PC-3 (cell line): ENCODE measurements around the gene MINDY3. TPM values are rescaled to one million over a fixed set of nuclear protein-coding genes. Genes with fewer than 3 reads are reported as not detected.

Experiments
- ATAC-seq: fragments of 200-7000 bp; cut with Tn5 transposase; 2 replicates; pipeline ENCODE4 v1.9.1; 2020; ENCODE audit warnings: mild to moderate bottlenecking, moderate library complexity
- BruUV-seq: library from RNA; stranded (reverse); fragments of 400-500 nt; replicated peaks from 2 replicates; lab custom pipeline; 2021; lab: Mats Ljungman, UMichigan
- CTCF ChIA-PET: fragments of 300-600 bp; sonication (Branson Sonifier 250); formaldehyde crosslinking; loops from one replicate; lab custom pipeline; 2022; ENCODE audit warnings: antibody characterized with exemption; lab: Charles Lee
- POLR2A ChIA-PET: fragments of 300-600 bp; sonication (Branson Sonifier 250); formaldehyde crosslinking; loops from one replicate; lab custom pipeline; 2022; ENCODE audit warnings: antibody characterized with exemption; ENCODE audit not compliant: unreplicated experiment; lab: Charles Lee
- DNase-seq: peaks from one replicate; pipeline ENCODE4 v3.0.0-alpha.2; 2015
- H2AFZ ChIP-seq: fragments of 300-600 bp; sonication (generic); 2 replicates; pipeline ENCODE4 v1.6.0; 2016; ENCODE audit warnings: antibody characterized with exemption, low read length
- H3F3A ChIP-seq: fragments of 300-600 bp; sonication (generic); one replicate; pipeline ENCODE4 v1.6.0; 2017; ENCODE audit warnings: antibody characterized with exemption, low read length, control low read depth, mild to moderate bottlenecking; ENCODE audit not compliant: unreplicated experiment
- H3K27ac ChIP-seq: fragments of 300-600 bp; sonication (generic); 2 replicates; pipeline ENCODE4 v1.5.1; 2016; ENCODE audit warnings: mild to moderate bottlenecking, low read length
- H3K27me3 ChIP-seq: fragments of 300-600 bp; sonication (generic); 2 replicates; pipeline ENCODE4 v1.6.1; 2016; ENCODE audit warnings: low read length, mixed read lengths
- H3K36me3 ChIP-seq: fragments of 300-600 bp; sonication (generic); 2 replicates; pipeline ENCODE4 v1.6.1; 2016; ENCODE audit warnings: low read depth, mixed run types, low read length, mixed read lengths
- H3K4me1 ChIP-seq: fragments of 300-600 bp; sonication (generic); 2 replicates; pipeline ENCODE4 v1.5.1; 2016; ENCODE audit warnings: low read length; ENCODE audit not compliant: insufficient read depth
- H3K4me2 ChIP-seq: fragments of 300-600 bp; sonication (generic); 2 replicates; pipeline ENCODE4 v1.6.0; 2016; ENCODE audit warnings: low read length
- H3K4me3 ChIP-seq: fragments of 300-600 bp; sonication (generic); 2 replicates; pipeline ENCODE4 v1.5.1; 2016; ENCODE audit warnings: mild to moderate bottlenecking, low read length, mixed read lengths
- H3K79me2 ChIP-seq: fragments of 300-600 bp; sonication (generic); 2 replicates; pipeline ENCODE4 v1.6.1; 2017; ENCODE audit warnings: low read length, mixed read lengths
- H3K9ac ChIP-seq: fragments of 300-600 bp; sonication (generic); 2 replicates; pipeline ENCODE4 v1.6.0; 2016; ENCODE audit warnings: mild to moderate bottlenecking, low read length
- H3K9me2 ChIP-seq: fragments of 300-600 bp; sonication (generic); replicated peaks from 2 replicates; pipeline ENCODE4 v1.6.1; 2016; ENCODE audit warnings: mixed run types, low read length, mixed read lengths
- H3K9me3 ChIP-seq: fragments of 300-600 bp; sonication (generic); 2 replicates; pipeline ENCODE4 v1.6.1; 2016; ENCODE audit warnings: low read length, mixed read lengths
- H4K20me1 ChIP-seq: fragments of 300-600 bp; sonication (generic); 2 replicates; pipeline ENCODE4 v1.6.1; 2016; ENCODE audit warnings: low read length, mixed read lengths
- CTCF ChIP-seq: fragments of 300-600 bp; sonication (generic); conservative IDR thresholded peaks from 2 replicates; pipeline ENCODE4 v1.5.1; 2017; ENCODE audit warnings: antibody characterized with exemption, low read depth, mild to moderate bottlenecking, low read length
- EZH2 ChIP-seq: fragments of 300-600 bp; sonication (generic); IDR thresholded peaks from one replicate; pipeline ENCODE4 v1.6.1; 2017; ENCODE audit warnings: antibody characterized with exemption, mild to moderate bottlenecking, low read length; ENCODE audit not compliant: unreplicated experiment
- EZH2phosphoT487 ChIP-seq: fragments of 300-600 bp; sonication (generic); IDR thresholded peaks from 2 replicates; pipeline ENCODE4 v1.6.1; 2018; ENCODE audit warnings: mild to moderate bottlenecking, antibody characterized with exemption, low read length, borderline replicate concordance
- intact Hi-C: fragments of 100-400 bp; cut with micrococcal nuclease; formaldehyde crosslinking; loops from 2 replicates; pipeline ENCODE4 v1.9.0; 2023
- total RNA-seq: library from RNA; depleted of rRNA; stranded (reverse); fragments of >200 nt; gene quantifications from 2 replicates; pipeline ENCODE4 v1.2.3, GENCODE V29; 2014

Gene MINDY3
- total RNA-seq, 1 experiment from 2014 or later = 9.5 TPM

- no peaks in the 10 kb centered on the region for H3F3A ChIP-seq
- H3K36me3 ChIP-seq = no peaks in the 10 kb centered on the region
- H3K27ac ChIP-seq = no peak overlapping the region
- no peak overlapping the region for H2AFZ ChIP-seq
- DNase-seq (no peak), ATAC-seq (no peak)
- POLR2A ChIA-PET = no interaction called here
- TF ChIP-seq CTCF (no peak), EZH2 (no peak), EZH2phosphoT487 (no peak)
- peaks cover 51% of the 10 kb centered on the region for H3K79me2 ChIP-seq
- no peaks in the 10 kb centered on the region for H3K9me3 ChIP-seq
- no TSS peak for BruUV-seq
- H3K9ac ChIP-seq = peak overlapping the region; percentile 86
- H3K27me3 ChIP-seq = no peaks in the 10 kb centered on the region
- peak overlapping the region; percentile 88 for H3K4me2 ChIP-seq
- CTCF ChIA-PET = no interaction called here
- peaks cover 27% of the 10 kb centered on the region for H3K4me1 ChIP-seq
- H4K20me1 ChIP-seq = no peaks in the 10 kb centered on the region; the same call in 1 of the 2 replicates
- no peaks in the 10 kb centered on the region for H3K9me2 ChIP-seq
- peak overlapping the region; percentile 97 for H3K4me3 ChIP-seq
- intact Hi-C loops = no loop called here
Measured at GRCh38 chr10:15858861-15859281, 1.4 kb downstream of the MINDY3 start.

- Histone ChIP-seq H3F3A (no peaks in the 10 kb centered on the region), H3K27me3 (no peaks in the 10 kb centered on the region), H3K4me2 (peak overlapping the region; percentile 88), H3K9me2 (no peaks in the 10 kb centered on the region), H2AFZ (no peak overlapping the region), H3K27ac (peak overlapping the region; percentile 89), H3K9ac (peak overlapping the region; percentile 45; the same call in 1 of the 2 replicates), H3K36me3 (no peaks in the 10 kb centered on the region), H4K20me1 (no peaks in the 10 kb centered on the region; the same call in 1 of the 2 replicates), H3K79me2 (peaks cover 66% of the 10 kb centered on the region), H3K4me3 (peak overlapping the region; percentile 97), H3K4me1 (peaks cover 20% of the 10 kb centered on the region), H3K9me3 (no peaks in the 10 kb centered on the region)
- TF ChIP-seq EZH2 (no peak), CTCF (no peak), EZH2phosphoT487 (no peak)
- intact Hi-C loops = loop anchor here (1.0 kb wide), 1 partner anchor 44 kb away; no protein-coding TSS in a partner anchor
- POLR2A ChIA-PET = interaction anchor here (0.5 kb wide), 1 partner anchor 582 kb away, joined by 3 read pairs; no protein-coding TSS in a partner anchor
- BruUV-seq = no TSS peak
- CTCF ChIA-PET = interaction anchor here (0.6 kb wide), 1 partner anchor 63 kb away, joined by 4 read pairs; no protein-coding TSS in a partner anchor
- peak; percentile 69 for ATAC-seq
- DNase-seq = peak; percentile 63
Measured at GRCh38 chr10:15857107-15857575, 3.2 kb downstream of the MINDY3 start.
